ENCODE data around the gene HOXA4. TPM values are rescaled to one million over a fixed set of nuclear protein-coding genes. Genes with fewer than 3 reads are reported as not detected.

HOXA4 gene
- polyA plus RNA-seq, 1 donor (not counting 4 experiments of a cell fraction or from before 2014, with no cell fraction given), result 1.5 TPM

- DNase-seq (ENCODE audit: low read depth, low spot score), result no peak
- Histone ChIP-seq H3K36me3 (ENCODE audit: control insufficient read depth in 2 of 2, extremely low read depth in 1 of 2, insufficient read depth in 2 of 2, low read length in 2 of 2) (peaks cover 0 to 7% of the 10 kb centered on the region in 2 experiments), H3K9ac (ENCODE audit: control insufficient read depth, extremely low read depth, insufficient read depth, low read length) (peak overlapping the region; percentile 93), H3K4me1 (ENCODE audit: control insufficient read depth, extremely low read depth, insufficient read depth, low read length) (peaks cover 66% of the 10 kb centered on the region), H4K20me1 (ENCODE audit: control insufficient read depth, extremely low read depth, insufficient read depth, low read length) (no peaks in the 10 kb centered on the region), H2AFZ (ENCODE audit: control insufficient read depth, low read length) (peak overlapping the region; percentile 17), H3K4me2 (ENCODE audit: control insufficient read depth, extremely low read depth, insufficient read depth, low read depth, low read length) (peak overlapping the region; percentile 98), H3K79me2 (ENCODE audit: control insufficient read depth, insufficient read depth, low read length) (peaks cover 84% of the 10 kb centered on the region), H3K27me3 (ENCODE audit: control insufficient read depth, extremely low read depth, insufficient read depth, low read length) (no peaks in the 10 kb centered on the region), H3K4me3 (ENCODE audit: control insufficient read depth in 2 of 3, extremely low read depth in 1 of 3, insufficient read depth in 2 of 3, low read depth in 1 of 3, low read length in 3 of 3) (peak overlapping the region; percentile 60 to 83 (median 74)), H3K27ac (ENCODE audit: control insufficient read depth, insufficient read depth, low read length) (peak overlapping the region; percentile 87), H3K9me3 (ENCODE audit: control insufficient read depth, low read depth, low read length) (no peaks in the 10 kb centered on the region), H3K9me1 (ENCODE audit: control insufficient read depth, extremely low read depth, insufficient read depth, low read length) (no peaks in the 10 kb centered on the region)
- TF ChIP-seq EZH2 (IDR thresholded peaks at IDR 0.05; ENCODE audit: low read length) (no peak), CTCF (optimal IDR thresholded peaks at IDR 0.05 in 1 of 3, IDR thresholded peaks at IDR 0.05 in 1 of 3, conservative IDR thresholded peaks at IDR 0.05 in 1 of 3; ENCODE audit: extremely low read depth in 1 of 3, insufficient read depth in 2 of 3, low read length in 3 of 3) (no peak)
- FAIRE-seq, result no peak
- dilution Hi-C loops (cut with MboI; ENCODE audit: extremely low pct_ligation_motif_present, low sequenced_read_pairs), result no loop called here
Observed at GRCh38 chr7:27148756-27149641, 18.4 kb upstream of the HOXA4 start.

GRCh38 chr7:27148031-27148755 lies 17.6 kb upstream of the HOXA4 start:
- no peaks in the 10 kb centered on the region for H3K9me3 ChIP-seq (ENCODE audit: control insufficient read depth, low read depth, low read length)
- peak overlapping the region; percentile 17 for H2AFZ ChIP-seq (ENCODE audit: control insufficient read depth, low read length)
- H3K27ac ChIP-seq (ENCODE audit: control insufficient read depth, insufficient read depth, low read length), result peak overlapping the region; percentile 87

More at GRCh38 chr7:27148031-27148755, 17.6 kb upstream of the HOXA4 start:
- no peak for FAIRE-seq
- dilution Hi-C loops (cut with MboI; ENCODE audit: extremely low pct_ligation_motif_present, low sequenced_read_pairs), result no loop called here
- H3K4me3 ChIP-seq (ENCODE audit: control insufficient read depth in 2 of 3, extremely low read depth in 1 of 3, insufficient read depth in 2 of 3, low read depth in 1 of 3, low read length in 3 of 3), result peak overlapping the region; percentile 60 to 83 (median 74)
- peaks cover 0 to 7% of the 10 kb centered on the region in 2 experiments for H3K36me3 ChIP-seq (ENCODE audit: control insufficient read depth in 2 of 2, extremely low read depth in 1 of 2, insufficient read depth in 2 of 2, low read length in 2 of 2)
- H3K9ac ChIP-seq (ENCODE audit: control insufficient read depth, extremely low read depth, insufficient read depth, low read length), result peak overlapping the region; percentile 93
- H3K27me3 ChIP-seq (ENCODE audit: control insufficient read depth, extremely low read depth, insufficient read depth, low read length), result no peaks in the 10 kb centered on the region
- H4K20me1 ChIP-seq (ENCODE audit: control insufficient read depth, extremely low read depth, insufficient read depth, low read length), result no peaks in the 10 kb centered on the region
- peak overlapping the region; percentile 98 for H3K4me2 ChIP-seq (ENCODE audit: control insufficient read depth, extremely low read depth, insufficient read depth, low read depth, low read length)
- DNase-seq (ENCODE audit: low read depth, low spot score), result no peak
- peaks cover 59% of the 10 kb centered on the region for H3K4me1 ChIP-seq (ENCODE audit: control insufficient read depth, extremely low read depth, insufficient read depth, low read length)
- H3K79me2 ChIP-seq (ENCODE audit: control insufficient read depth, insufficient read depth, low read length), result peaks cover 83% of the 10 kb centered on the region
- H3K9me1 ChIP-seq (ENCODE audit: control insufficient read depth, extremely low read depth, insufficient read depth, low read length), result no peaks in the 10 kb centered on the region
- TF ChIP-seq CTCF (optimal IDR thresholded peaks at IDR 0.05 in 1 of 3, IDR thresholded peaks at IDR 0.05 in 1 of 3, conservative IDR thresholded peaks at IDR 0.05 in 1 of 3; ENCODE audit: extremely low read depth in 1 of 3, insufficient read depth in 2 of 3, low read length in 3 of 3) (no peak), EZH2 (IDR thresholded peaks at IDR 0.05; ENCODE audit: low read length) (no peak)
